Mesenchymal stem cell (in vitro differentiated cells and primary cell): ENCODE data around the gene HUNK.
A peak's percentile ranks its signal among the peaks of the same experiment; 100 is the strongest.

ENCODE experiments used
- DNase-seq: peaks from one replicate; pipeline ENCODE4 v3.0.0-alpha.2; 2013
- H2AFZ ChIP-seq: one replicate; pipeline ENCODE4 v1.6.1; 2013; ENCODE audit warnings: low read depth, mild to moderate bottlenecking, control low read depth, inconsistent platforms, low read length, moderate library complexity
- H2AK5ac ChIP-seq: 2 replicates; pipeline ENCODE4 v1.6.1; 2013; ENCODE audit warnings: low read length, moderate library complexity, mild to moderate bottlenecking, inconsistent platforms; ENCODE audit not compliant: severe bottlenecking
- H2BK120ac ChIP-seq: one replicate; pipeline ENCODE4 v1.6.1; 2013; ENCODE audit warnings: low read depth, mild to moderate bottlenecking, inconsistent platforms, low read length, moderate library complexity
- H2BK12ac ChIP-seq, 2 experiments: one replicate each; pipeline ENCODE4 v1.6.1; 2013; ENCODE audit warnings: inconsistent platforms in 2 of 2, low read length in 2 of 2, mild to moderate bottlenecking in 2 of 2, moderate library complexity in 2 of 2, control low read depth in 1 of 2
- H2BK15ac ChIP-seq: one replicate; pipeline ENCODE4 v1.6.1; 2013; ENCODE audit warnings: mild to moderate bottlenecking, low read depth, inconsistent platforms; ENCODE audit not compliant: poor library complexity, severe bottlenecking
- H2BK5ac ChIP-seq: 2 replicates; pipeline ENCODE4 v1.6.1; 2013; ENCODE audit warnings: low read depth, mild to moderate bottlenecking, low read length, control low read depth, inconsistent platforms; ENCODE audit not compliant: poor library complexity, severe bottlenecking
- H3K14ac ChIP-seq, 2 experiments: one replicate each; pipeline ENCODE4 v1.6.1; 2013; ENCODE audit warnings: inconsistent platforms in 2 of 2, low read length in 2 of 2, control low read depth in 1 of 2, mild to moderate bottlenecking in 1 of 2, moderate library complexity in 1 of 2
- H3K18ac ChIP-seq, 2 experiments: one replicate each; pipeline ENCODE4 v1.6.1; 2013; ENCODE audit warnings: inconsistent platforms in 2 of 2, low read length in 2 of 2, control low read depth in 1 of 2, low read depth in 1 of 2, mild to moderate bottlenecking in 1 of 2
- H3K23ac ChIP-seq, 2 experiments: one replicate each; pipeline ENCODE4 v1.6.1; 2013; ENCODE audit warnings: inconsistent platforms in 2 of 2, low read length in 2 of 2, mild to moderate bottlenecking in 2 of 2, moderate library complexity in 2 of 2, control low read depth in 1 of 2
- H3K27ac ChIP-seq: 2 replicates; pipeline ENCODE4 v1.5.1; 2013; ENCODE audit warnings: mild to moderate bottlenecking, moderate library complexity, low read length, control low read depth, inconsistent platforms; ENCODE audit not compliant: poor library complexity, severe bottlenecking
- H3K27me3 ChIP-seq, 2 experiments: 2 replicates each; pipeline versions ENCODE4 v1.6.1 to v1.7.0; 2013; ENCODE audit warnings: low read length in 2 of 2, mild to moderate bottlenecking in 2 of 2, moderate library complexity in 2 of 2, control low read depth in 1 of 2, inconsistent platforms in 1 of 2; ENCODE audit not compliant: control insufficient read depth in 1 of 2, insufficient read depth in 1 of 2
- H3K36me3 ChIP-seq, 2 experiments: 2 replicates each; pipeline versions ENCODE4 v1.6.1 to v1.7.0; 2013; ENCODE audit warnings: low read length in 2 of 2, control low read depth in 1 of 2, inconsistent platforms in 1 of 2, low read depth in 1 of 2, mild to moderate bottlenecking in 1 of 2; ENCODE audit not compliant: insufficient read depth in 2 of 2, control insufficient read depth in 1 of 2
- H3K4ac ChIP-seq, 2 experiments: one replicate each; pipeline ENCODE4 v1.6.1; 2013; ENCODE audit warnings: inconsistent platforms in 2 of 2, low read length in 2 of 2, mild to moderate bottlenecking in 2 of 2, moderate library complexity in 2 of 2, control low read depth in 1 of 2, low read depth in 1 of 2
- H3K4me1 ChIP-seq: 2 replicates; pipeline ENCODE4 v1.6.1; 2013; ENCODE audit warnings: low read depth, low read length, control low read depth; ENCODE audit not compliant: control insufficient read depth, insufficient read depth
- H3K4me2 ChIP-seq: 2 replicates; pipeline ENCODE4 v1.6.1; 2013; ENCODE audit warnings: low read length, mild to moderate bottlenecking, inconsistent platforms; ENCODE audit not compliant: poor library complexity, severe bottlenecking
- H3K4me3 ChIP-seq, 2 experiments: 2 replicates each; pipeline versions ENCODE4 v1.5.1 to v1.7.0; 2013; ENCODE audit warnings: low read length in 2 of 2, mild to moderate bottlenecking in 2 of 2, control low read depth in 1 of 2, low read depth in 1 of 2; ENCODE audit not compliant: insufficient read depth in 1 of 2
- H3K79me1 ChIP-seq: replicated peaks from 2 replicates; pipeline ENCODE4 v1.6.1; 2013; ENCODE audit warnings: mild to moderate bottlenecking, control low read depth, low read length, inconsistent platforms; ENCODE audit not compliant: poor library complexity, severe bottlenecking
- H3K9ac ChIP-seq: 2 replicates; pipeline ENCODE4 v1.7.0; 2013; ENCODE audit warnings: mild to moderate bottlenecking, low read length, moderate library complexity
- H3K9me3 ChIP-seq: 2 replicates; pipeline ENCODE4 v1.7.0; 2013; ENCODE audit warnings: mild to moderate bottlenecking, low read length; ENCODE audit not compliant: control insufficient read depth
- H4K8ac ChIP-seq: one replicate; pipeline ENCODE4 v1.6.1; 2013; ENCODE audit warnings: inconsistent platforms, mild to moderate bottlenecking, low read length, moderate library complexity
- H4K91ac ChIP-seq: one replicate; pipeline ENCODE4 v1.6.1; 2013; ENCODE audit warnings: mild to moderate bottlenecking, low read length, inconsistent platforms
- WGBS: methylation state at CpG from one replicate; pipeline ENCODE4 v1.1.7; 2013; ENCODE audit warnings: mixed read lengths; 5-methylcytosine and 5-hydroxymethylcytosine counted together

HUNK gene

DNA sequence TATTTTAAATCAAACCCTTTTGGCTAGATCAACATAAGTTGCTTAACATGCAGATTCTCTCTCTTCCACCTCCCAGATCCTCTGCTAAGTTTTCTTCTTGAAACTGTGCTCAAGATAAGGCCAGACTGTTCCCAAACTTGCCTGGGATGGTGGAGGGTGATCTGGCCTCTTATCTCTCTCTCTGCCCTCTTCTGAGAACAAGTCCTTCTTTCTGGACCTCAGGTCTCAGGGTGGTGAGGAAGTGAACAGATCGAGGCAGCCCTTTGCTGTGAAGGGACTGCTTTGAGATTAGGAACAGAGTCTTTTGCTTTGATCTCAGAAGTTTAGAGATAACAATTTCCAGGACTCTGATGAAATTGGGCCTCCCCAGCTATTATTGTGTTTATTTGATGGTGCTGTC, 70.7 kb downstream of the HUNK start:
- Histone ChIP-seq H3K9ac (no peak overlapping the region), H3K18ac (no peak overlapping the region), H3K4ac (no peak overlapping the region), H3K4me2 (no peak overlapping the region), H4K8ac (no peak overlapping the region), H3K14ac (no peak overlapping the region), H3K27ac (no peak overlapping the region), H3K27me3 (no peaks in the 10 kb centered on the region), H3K79me1 (no peaks in the 10 kb centered on the region), H3K23ac (no peak overlapping the region), H4K91ac (no peak overlapping the region), H2BK15ac (no peak overlapping the region), H3K36me3 (no peaks in the 10 kb centered on the region), H3K4me3 (no peak overlapping the region), H2BK120ac (no peak overlapping the region), H2BK12ac (no peak overlapping the region), H3K9me3 (no peaks in the 10 kb centered on the region), H2AK5ac (no peak overlapping the region), H2BK5ac (no peak overlapping the region), H2AFZ (no peak overlapping the region), H3K4me1 (no peaks in the 10 kb centered on the region)
- DNase-seq: no peak
- WGBS: 20% methylated on average over 1 of the region's 1 CpG

DNA sequence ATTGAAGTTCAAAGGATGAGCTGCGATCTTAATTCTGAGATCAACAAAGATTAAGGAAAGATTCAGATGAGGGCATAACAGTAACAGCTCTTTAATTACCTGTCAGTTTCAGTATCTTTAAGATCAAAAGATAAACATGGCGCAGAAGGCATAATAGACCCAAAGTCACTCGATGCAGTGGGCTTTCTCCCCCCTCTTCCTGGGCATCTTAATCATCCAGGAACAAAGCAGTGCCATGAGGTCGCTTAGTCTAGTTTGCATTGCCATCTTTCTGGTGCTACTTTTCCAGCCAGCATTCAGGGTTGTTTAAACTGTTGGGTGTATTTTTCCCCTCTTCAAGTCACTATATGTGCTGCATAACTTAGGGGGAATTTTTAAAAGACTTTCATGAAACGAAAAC, 72.3 kb downstream of the HUNK start:
- Histone ChIP-seq H3K79me1 (no peaks in the 10 kb centered on the region), H3K4me3 (no peak overlapping the region), H3K4me2 (no peak overlapping the region), H2BK12ac (no peak overlapping the region), H3K18ac (peak overlapping the region in 1 of 2 experiments; percentile 14), H3K9ac (peak overlapping the region; percentile 40), H2AFZ (no peak overlapping the region), H3K4ac (no peak overlapping the region), H3K23ac (no peak overlapping the region), H2BK120ac (no peak overlapping the region), H3K14ac (no peak overlapping the region), H4K8ac (no peak overlapping the region), H4K91ac (no peak overlapping the region), H2AK5ac (no peak overlapping the region), H3K36me3 (no peaks in the 10 kb centered on the region), H3K4me1 (no peaks in the 10 kb centered on the region), H2BK15ac (no peak overlapping the region), H2BK5ac (no peak overlapping the region), H3K27ac (no peak overlapping the region), H3K27me3 (no peaks in the 10 kb centered on the region), H3K9me3 (no peaks in the 10 kb centered on the region)
- 55% methylated on average over 4 of the region's 5 CpGs for WGBS
- DNase-seq: no peak

DNA sequence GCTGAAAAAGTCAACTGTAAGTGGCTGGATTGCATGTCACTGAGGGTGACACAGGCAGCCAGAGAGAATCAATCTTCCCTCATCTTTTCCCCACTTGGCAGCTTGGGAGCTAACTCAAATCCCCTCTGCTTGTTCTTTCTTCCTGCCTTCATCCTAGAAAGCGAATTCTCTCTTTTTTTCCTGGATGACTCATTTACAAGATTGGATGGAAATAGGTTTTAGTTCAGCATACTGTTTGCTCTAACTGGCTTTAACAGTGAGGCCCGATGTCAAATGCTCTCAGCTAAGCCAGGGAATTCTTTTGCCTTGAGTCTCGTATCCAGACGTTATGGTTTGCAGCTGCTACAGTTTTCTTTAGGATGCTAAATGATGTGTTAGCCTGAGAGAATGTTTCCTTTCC, 72.7 kb downstream of the HUNK start:
- H2BK5ac ChIP-seq: no peak overlapping the region
- WGBS: 21% methylated on average over 4 of the region's 4 CpGs
- no peak overlapping the region for H2AK5ac ChIP-seq
- H3K27ac ChIP-seq: no peak overlapping the region
- peak overlapping the region; percentile 40 for H3K9ac ChIP-seq
- H3K4me1 ChIP-seq: no peaks in the 10 kb centered on the region
- peak; percentile 82 for DNase-seq
- no peak overlapping the region for H3K4me3 ChIP-seq
- no peak overlapping the region for H4K91ac ChIP-seq
- H3K23ac ChIP-seq: no peak overlapping the region
- H3K27me3 ChIP-seq: no peaks in the 10 kb centered on the region
- no peaks in the 10 kb centered on the region for H3K79me1 ChIP-seq
- H3K14ac ChIP-seq: no peak overlapping the region
- no peak overlapping the region for H2AFZ ChIP-seq
- H4K8ac ChIP-seq: no peak overlapping the region
- H3K4me2 ChIP-seq: no peak overlapping the region
- no peaks in the 10 kb centered on the region for H3K36me3 ChIP-seq
- no peak overlapping the region for H3K4ac ChIP-seq
- H2BK12ac ChIP-seq: no peak overlapping the region
- no peak overlapping the region for H2BK15ac ChIP-seq
- H3K18ac ChIP-seq: no peak overlapping the region
- no peak overlapping the region for H2BK120ac ChIP-seq
- H3K9me3 ChIP-seq: no peaks in the 10 kb centered on the region

DNA sequence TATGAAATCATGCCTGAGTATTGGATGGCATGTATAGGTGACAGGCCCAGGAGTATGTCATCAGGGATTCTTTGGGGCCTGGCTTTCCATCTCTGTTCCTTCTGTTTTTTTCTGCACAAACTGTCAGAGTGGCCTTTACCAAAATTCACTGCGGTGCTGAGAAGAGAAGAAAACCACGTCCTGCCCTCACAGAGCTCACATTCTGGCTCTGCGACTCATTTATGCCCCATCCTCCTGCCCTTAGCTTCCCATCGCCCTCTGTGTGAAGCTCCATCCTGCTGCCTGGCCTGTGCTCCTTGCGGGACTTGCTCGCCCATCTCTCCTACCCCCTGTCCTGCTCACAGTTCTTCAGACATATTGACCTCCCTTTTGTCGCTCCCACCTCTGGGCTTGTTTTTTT, 73.4 kb downstream of the HUNK start:
- Histone ChIP-seq H4K91ac (no peak overlapping the region), H2BK15ac (no peak overlapping the region), H2AFZ (no peak overlapping the region), H3K27ac (no peak overlapping the region), H2BK120ac (no peak overlapping the region), H3K9me3 (no peaks in the 10 kb centered on the region), H2BK5ac (no peak overlapping the region), H3K79me1 (no peaks in the 10 kb centered on the region), H3K14ac (no peak overlapping the region), H3K18ac (peak overlapping the region in 1 of 2 experiments; percentile 78), H3K27me3 (no peaks in the 10 kb centered on the region), H4K8ac (no peak overlapping the region), H2BK12ac (no peak overlapping the region), H3K23ac (no peak overlapping the region), H2AK5ac (no peak overlapping the region), H3K4me2 (no peak overlapping the region), H3K4me3 (no peak overlapping the region), H3K4ac (no peak overlapping the region), H3K4me1 (no peaks in the 10 kb centered on the region), H3K36me3 (no peaks in the 10 kb centered on the region), H3K9ac (peak overlapping the region; percentile 32)
- WGBS: 71% methylated on average over 7 of the region's 7 CpGs
- DNase-seq: peak; percentile 3
